Suprapubic skin (tissue), 4 donors: Measurements from ENCODE around the gene TRAF3.

Experiments
- EP300 ChIP-seq: sonication (generic); formaldehyde crosslinking; IDR thresholded peaks from one replicate; pipeline ENCODE4 v1.6.1; 2017; ENCODE audit warnings: antibody characterized with exemption
- POLR2A ChIP-seq, 2 donors: fragments of 450-650 bp; IDR thresholded peaks; one replicate each; pipeline ENCODE4 v1.6.1; 2017; ENCODE audit warnings: antibody characterized with exemption in 2 of 2, mild to moderate bottlenecking in 2 of 2, moderate library complexity in 2 of 2
- POLR2AphosphoS5 ChIP-seq, 3 donors: sonication (generic); formaldehyde crosslinking; IDR thresholded peaks; one replicate each; pipeline ENCODE4 v1.6.1; 2017; ENCODE audit warnings: antibody characterized with exemption in 3 of 3
- TF ChIP-seq, protein P1 (sequence below), 2 donors: fragments of 200-600 bp in 1 of 2; fragments of 450-650 bp in 1 of 2; sonication (generic) in 1 of 2; IDR thresholded peaks; one replicate each; pipeline ENCODE4 v1.5.1; 2016 to 2019; ENCODE audit warnings: antibody characterized with exemption in 2 of 2, mild to moderate bottlenecking in 1 of 2, moderate library complexity in 1 of 2

DNA sequence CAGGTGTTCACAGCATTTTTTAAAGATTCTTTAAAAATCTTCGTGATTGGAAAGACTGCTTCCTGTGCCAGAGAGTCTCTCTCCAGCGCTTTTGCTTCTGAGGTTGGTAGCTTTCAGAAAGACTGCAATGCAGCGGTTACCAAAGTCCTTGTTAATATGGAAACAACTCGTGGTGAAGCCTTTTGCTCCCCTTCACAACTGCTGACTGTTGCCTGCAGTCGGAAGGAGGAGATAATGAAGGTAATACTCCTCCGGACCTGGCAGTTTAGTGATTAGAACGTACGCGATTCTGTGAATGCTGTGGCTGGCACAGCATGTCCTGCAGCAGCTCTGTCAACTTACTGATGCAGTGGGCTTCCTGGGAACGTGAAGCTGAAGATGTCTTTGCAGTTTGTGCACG, 50.9 kb downstream of the TRAF3 start:
- TF ChIP-seq, protein P1, sequence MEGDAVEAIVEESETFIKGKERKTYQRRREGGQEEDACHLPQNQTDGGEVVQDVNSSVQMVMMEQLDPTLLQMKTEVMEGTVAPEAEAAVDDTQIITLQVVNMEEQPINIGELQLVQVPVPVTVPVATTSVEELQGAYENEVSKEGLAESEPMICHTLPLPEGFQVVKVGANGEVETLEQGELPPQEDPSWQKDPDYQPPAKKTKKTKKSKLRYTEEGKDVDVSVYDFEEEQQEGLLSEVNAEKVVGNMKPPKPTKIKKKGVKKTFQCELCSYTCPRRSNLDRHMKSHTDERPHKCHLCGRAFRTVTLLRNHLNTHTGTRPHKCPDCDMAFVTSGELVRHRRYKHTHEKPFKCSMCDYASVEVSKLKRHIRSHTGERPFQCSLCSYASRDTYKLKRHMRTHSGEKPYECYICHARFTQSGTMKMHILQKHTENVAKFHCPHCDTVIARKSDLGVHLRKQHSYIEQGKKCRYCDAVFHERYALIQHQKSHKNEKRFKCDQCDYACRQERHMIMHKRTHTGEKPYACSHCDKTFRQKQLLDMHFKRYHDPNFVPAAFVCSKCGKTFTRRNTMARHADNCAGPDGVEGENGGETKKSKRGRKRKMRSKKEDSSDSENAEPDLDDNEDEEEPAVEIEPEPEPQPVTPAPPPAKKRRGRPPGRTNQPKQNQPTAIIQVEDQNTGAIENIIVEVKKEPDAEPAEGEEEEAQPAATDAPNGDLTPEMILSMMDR (IDR thresholded peaks at IDR 0.05): no peak
- TF ChIP-seq EP300 (no peak), POLR2A (IDR thresholded peaks at IDR 0.05) (no peak), POLR2AphosphoS5 (IDR thresholded peaks at IDR 0.05) (no peak)
